ENCODE results near the gene FXYD6. TPM values are rescaled to one million over a fixed set of nuclear protein-coding genes. Genes with fewer than 3 reads are reported as not detected.

The FXYD6 gene
- total RNA-seq, 2 donors from 2014 or later, result 6.4 to 29.8 TPM

GRCh38 chr11:117914398-117914761 is 37.9 kb upstream of the FXYD6 start:
- Histone ChIP-seq H3K9ac (ENCODE audit: low read depth in 2 of 2, low read length in 2 of 2) (no peak overlapping the region), H3K36me3 (no peaks in the 10 kb centered on the region), H3K27ac (no peak overlapping the region), H3K4me1 (no peaks in the 10 kb centered on the region), H3K27me3 (no peaks in the 10 kb centered on the region), H3K4me3 (no peak overlapping the region), H3K9me3 (no peaks in the 10 kb centered on the region)
- intact Hi-C loops (cut with DNase I), result no loop called here
- no peak for DNase-seq
- TF ChIP-seq CTCF (IDR thresholded peaks at IDR 0.05), result no peak

- Histone ChIP-seq H3K9ac (ENCODE audit: low read depth in 2 of 2, low read length in 2 of 2) (no peak overlapping the region), H3K36me3 (no peaks in the 10 kb centered on the region), H3K4me3 (no peak overlapping the region), H3K9me3 (no peaks in the 10 kb centered on the region), H3K27ac (no peak overlapping the region), H3K4me1 (no peaks in the 10 kb centered on the region), H3K27me3 (no peaks in the 10 kb centered on the region)
- intact Hi-C loops (cut with DNase I), result no loop called here
- no peak for TF ChIP-seq CTCF (IDR thresholded peaks at IDR 0.05)
- DNase-seq, result no peak
These were observed 37.4 kb upstream of the FXYD6 start for GRCh38 chr11:117913736-117914397.

GRCh38 chr11:117912497-117912896 is 36.0 kb upstream of the FXYD6 start:
- no peak for TF ChIP-seq CTCF (IDR thresholded peaks at IDR 0.05)
- Histone ChIP-seq H3K36me3 (no peaks in the 10 kb centered on the region), H3K9me3 (no peaks in the 10 kb centered on the region), H3K4me3 (no peak overlapping the region), H3K9ac (ENCODE audit: low read depth in 2 of 2, low read length in 2 of 2) (no peak overlapping the region), H3K27me3 (no peaks in the 10 kb centered on the region), H3K27ac (no peak overlapping the region), H3K4me1 (peaks cover 1% of the 10 kb centered on the region)
- DNase-seq, result no peak
- intact Hi-C loops (cut with DNase I), result no loop called here

- no peak overlapping the region for H3K4me3 ChIP-seq
- peaks cover 4% of the 10 kb centered on the region for H3K4me1 ChIP-seq
- no peak overlapping the region for H3K27ac ChIP-seq
- intact Hi-C loops (cut with DNase I), result no loop called here
- H3K9ac ChIP-seq (ENCODE audit: low read depth in 2 of 2, low read length in 2 of 2), result no peak overlapping the region
- no peak for TF ChIP-seq CTCF (IDR thresholded peaks at IDR 0.05)
- DNase-seq, result no peak
- no peaks in the 10 kb centered on the region for H3K27me3 ChIP-seq
- H3K36me3 ChIP-seq, result no peaks in the 10 kb centered on the region
- no peaks in the 10 kb centered on the region for H3K9me3 ChIP-seq
These were observed 35.2 kb upstream of the FXYD6 start for GRCh38 chr11:117911694-117912093.

GRCh38 chr11:117910941-117911655 is 34.6 kb upstream of the FXYD6 start:
- TF ChIP-seq CTCF (IDR thresholded peaks at IDR 0.05), result no peak
- no peak overlapping the region for H3K4me3 ChIP-seq
- H3K9me3 ChIP-seq, result no peaks in the 10 kb centered on the region
- no peak for DNase-seq
- intact Hi-C loops (cut with DNase I), result no loop called here
- no peak overlapping the region for H3K27ac ChIP-seq
- H3K27me3 ChIP-seq, result no peaks in the 10 kb centered on the region
- peaks cover 4% of the 10 kb centered on the region for H3K4me1 ChIP-seq
- H3K9ac ChIP-seq (ENCODE audit: low read depth in 2 of 2, low read length in 2 of 2), result no peak overlapping the region
- H3K36me3 ChIP-seq, result no peaks in the 10 kb centered on the region

All from colonic mucosa (tissue), 4 donors.